VCaP (cell line): Measurements from ENCODE around the gene CD300A.

ENCODE experiments used
- H3K27ac ChIP-seq: fragments of 450-650 bp; 2 replicates; pipeline ENCODE4 v1.5.1; 2017
- TF ChIP-seq, protein P1 (sequence below): fragments of 450-650 bp; conservative IDR thresholded peaks from 2 replicates; pipeline ENCODE4 v1.5.1; 2017; ENCODE audit warnings: mild to moderate bottlenecking, moderate library complexity

CD300A gene

DNA sequence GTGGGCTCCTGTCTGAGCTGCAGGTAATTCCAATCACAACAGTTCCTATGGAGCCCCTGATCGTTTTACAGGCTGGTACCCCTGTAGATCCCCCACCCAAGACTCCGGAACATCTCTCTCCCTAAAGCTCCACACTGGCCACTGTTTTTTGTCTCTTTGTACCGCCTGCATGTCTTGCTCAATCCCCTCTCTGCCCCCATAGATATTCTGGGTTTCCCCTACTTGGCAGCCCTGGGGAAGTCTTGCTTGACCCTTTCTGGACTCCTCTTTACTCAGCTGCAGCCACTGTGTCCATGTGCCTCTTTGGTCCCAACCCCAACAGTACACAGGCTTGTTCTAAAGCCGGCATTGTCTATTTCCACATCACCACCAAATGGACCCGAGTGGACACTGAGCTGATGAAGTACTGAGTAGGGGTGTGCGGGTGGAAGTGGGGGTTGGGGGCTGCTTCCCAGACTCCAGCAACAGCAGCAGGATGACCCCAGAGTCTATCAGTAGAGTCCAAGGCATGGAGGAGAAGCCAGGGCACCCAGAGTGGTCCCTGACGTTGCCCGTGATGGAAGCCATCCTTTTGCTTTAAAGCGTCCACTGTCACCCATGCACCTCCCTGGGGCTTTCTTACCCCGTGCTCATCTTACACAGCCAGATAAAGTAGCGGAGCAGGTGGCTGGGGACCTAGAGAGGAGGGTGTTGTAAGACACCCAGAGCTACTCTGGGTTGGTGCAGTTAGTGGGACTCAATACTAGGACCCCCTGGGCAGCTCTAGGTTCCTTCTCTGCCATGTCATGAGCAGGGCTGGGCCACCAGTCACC lies 58.4 kb downstream of the CD300A start:
- TF ChIP-seq, protein P1, sequence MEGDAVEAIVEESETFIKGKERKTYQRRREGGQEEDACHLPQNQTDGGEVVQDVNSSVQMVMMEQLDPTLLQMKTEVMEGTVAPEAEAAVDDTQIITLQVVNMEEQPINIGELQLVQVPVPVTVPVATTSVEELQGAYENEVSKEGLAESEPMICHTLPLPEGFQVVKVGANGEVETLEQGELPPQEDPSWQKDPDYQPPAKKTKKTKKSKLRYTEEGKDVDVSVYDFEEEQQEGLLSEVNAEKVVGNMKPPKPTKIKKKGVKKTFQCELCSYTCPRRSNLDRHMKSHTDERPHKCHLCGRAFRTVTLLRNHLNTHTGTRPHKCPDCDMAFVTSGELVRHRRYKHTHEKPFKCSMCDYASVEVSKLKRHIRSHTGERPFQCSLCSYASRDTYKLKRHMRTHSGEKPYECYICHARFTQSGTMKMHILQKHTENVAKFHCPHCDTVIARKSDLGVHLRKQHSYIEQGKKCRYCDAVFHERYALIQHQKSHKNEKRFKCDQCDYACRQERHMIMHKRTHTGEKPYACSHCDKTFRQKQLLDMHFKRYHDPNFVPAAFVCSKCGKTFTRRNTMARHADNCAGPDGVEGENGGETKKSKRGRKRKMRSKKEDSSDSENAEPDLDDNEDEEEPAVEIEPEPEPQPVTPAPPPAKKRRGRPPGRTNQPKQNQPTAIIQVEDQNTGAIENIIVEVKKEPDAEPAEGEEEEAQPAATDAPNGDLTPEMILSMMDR, result no peak
- H3K27ac ChIP-seq, result no peak overlapping the region

DNA sequence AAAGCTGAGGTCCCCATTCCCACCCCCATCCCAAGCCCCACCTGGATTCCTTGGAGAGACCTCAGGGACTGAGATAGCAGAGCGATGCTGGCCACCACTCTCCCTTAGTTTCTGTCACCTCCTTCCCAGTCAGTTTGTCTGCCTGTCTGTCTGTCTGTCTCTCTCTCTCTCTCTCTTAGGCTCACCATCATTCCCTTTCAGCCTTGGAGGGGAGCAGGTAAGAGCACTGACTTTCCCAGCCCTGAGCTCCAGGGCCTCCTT lies 59.0 kb downstream of the CD300A start:
- H3K27ac ChIP-seq, result no peak overlapping the region
- TF ChIP-seq, protein P1, result no peak

DNA sequence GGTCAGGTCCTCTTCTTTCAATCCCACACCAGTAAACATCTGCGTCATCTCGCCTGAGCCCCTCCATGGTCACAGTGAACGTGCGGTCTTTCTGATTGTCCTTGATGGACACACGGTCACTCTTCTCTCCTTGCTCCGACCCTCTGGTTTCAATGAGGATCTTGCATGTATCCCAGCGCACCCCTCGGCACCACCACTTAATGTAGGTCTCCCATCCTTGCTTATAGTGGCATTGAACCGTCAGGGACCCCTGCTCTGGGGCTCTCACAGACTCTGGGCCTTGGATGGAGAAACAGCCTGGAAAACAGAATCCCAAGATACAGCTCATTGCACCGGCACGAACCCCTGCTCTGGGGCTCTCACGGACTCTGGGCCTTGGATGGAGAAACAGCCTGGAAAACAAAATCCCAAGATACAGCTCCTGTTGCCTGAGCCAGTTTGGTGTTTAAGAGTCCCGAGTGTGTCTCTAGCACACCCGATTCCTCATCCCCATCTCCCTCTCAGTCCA lies 59.4 kb downstream of the CD300A start:
- TF ChIP-seq, protein P1, result no peak
- H3K27ac ChIP-seq, result no peak overlapping the region

DNA sequence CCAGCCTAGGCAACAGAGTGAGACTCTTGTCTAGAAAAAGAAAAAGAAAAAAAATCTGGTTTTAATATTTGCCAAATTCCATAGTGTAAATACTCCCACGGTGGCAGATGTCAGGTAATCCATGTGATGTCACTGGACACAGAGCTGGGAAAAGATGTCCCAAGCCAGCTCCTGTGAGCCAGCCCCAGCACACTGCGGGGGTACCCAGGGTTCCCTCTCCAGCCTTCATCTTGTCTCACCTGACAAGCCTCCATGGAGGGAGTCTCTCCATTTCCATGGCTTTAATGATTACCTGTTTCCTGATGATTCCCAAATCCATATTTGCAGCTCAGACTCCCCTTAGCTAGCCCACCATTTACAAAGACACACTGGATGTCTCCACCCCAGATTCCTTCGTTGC lies 60.2 kb downstream of the CD300A start:
- TF ChIP-seq, protein P1, result no peak
- no peak overlapping the region for H3K27ac ChIP-seq

DNA sequence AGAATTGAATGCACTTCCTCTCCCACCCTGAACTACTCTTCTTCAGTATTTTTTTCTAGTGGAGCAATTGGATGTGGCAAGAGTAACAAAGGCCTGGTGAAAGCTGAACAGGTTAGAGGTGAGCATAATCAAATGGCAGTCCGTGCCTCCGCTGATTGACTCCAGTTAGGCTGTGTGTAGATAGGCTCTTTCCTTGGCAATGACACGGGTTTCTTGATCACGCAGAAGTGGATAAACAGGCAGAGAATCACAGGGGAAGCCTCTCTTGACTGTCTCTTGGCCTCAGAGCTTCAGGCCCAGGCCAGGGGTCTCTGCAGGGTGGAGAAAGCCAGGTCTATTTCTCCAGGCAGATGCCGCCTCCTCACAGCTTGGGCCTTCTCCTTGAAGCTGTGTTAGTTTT lies 60.6 kb downstream of the CD300A start:
- TF ChIP-seq, protein P1, result no peak
- H3K27ac ChIP-seq, result no peak overlapping the region

DNA sequence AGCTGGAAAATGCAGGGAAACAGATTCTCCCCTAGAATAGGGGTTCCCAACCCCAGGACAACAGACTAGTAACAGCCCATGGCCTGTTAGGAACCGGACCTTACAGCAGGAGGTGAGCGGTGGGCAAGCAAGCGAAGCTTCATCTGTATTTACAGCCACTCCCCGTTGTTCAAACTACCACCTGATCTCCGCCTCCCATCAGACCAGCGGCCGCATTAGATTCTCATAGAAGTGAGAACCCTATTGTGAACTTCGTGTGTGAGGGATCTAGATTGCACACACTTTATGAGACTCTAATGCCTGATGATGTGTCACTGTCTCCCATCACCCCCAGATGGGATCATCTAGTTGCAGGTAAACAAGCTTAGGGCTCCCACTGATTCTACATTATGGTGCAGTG lies 61.3 kb downstream of the CD300A start:
- TF ChIP-seq, protein P1, result no peak
- H3K27ac ChIP-seq, result no peak overlapping the region

DNA sequence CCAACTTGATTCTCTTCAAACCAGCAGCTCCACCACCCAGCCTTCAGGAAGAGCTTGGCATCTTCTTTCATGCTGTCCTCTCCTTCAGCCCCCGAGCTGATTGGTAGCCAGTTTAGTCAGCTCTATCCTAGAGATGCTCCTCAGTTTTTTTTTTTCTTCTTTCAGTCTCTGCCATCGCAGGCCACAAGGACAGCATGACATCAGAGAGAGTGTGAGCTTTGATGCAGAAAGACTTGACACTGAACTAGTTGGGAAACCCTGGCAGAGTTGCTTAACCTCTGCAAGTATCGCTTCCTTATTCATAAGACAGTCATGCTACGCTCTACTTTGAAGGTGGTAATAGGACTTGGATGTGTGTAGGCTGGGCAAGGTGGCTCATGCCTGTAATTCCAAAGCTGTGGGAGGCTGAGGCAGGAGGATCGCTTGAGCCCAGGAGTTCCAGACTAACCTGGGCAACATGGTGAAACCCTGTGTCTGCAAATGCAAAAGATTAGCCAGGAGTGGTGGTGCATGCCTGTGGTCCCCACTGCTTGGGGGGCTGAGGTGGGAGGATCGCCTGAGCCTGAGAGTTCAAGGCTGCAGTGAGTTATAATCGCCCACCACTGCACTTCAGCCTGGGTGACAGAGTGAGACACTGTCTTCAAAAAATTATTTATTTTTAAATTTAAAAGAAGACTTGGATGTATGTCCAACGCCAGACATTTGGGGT lies 62.2 kb downstream of the CD300A start:
- H3K27ac ChIP-seq, result no peak overlapping the region
- TF ChIP-seq, protein P1, result no peak
